Right lobe of liver (tissue), 6 donors: ENCODE data around the gene SCUBE1. TPM values are rescaled to one million over a fixed set of nuclear protein-coding genes. Genes with fewer than 3 reads are reported as not detected.

Experiments
- ATAC-seq, 4 donors: fragments of 200-7000 bp; cut with Tn5 transposase; one replicate each; pipeline ENCODE4 v1.9.1; 2020; ENCODE audit warnings: mild to moderate bottlenecking in 4 of 4, moderate library complexity in 4 of 4
- DNase-seq, 3 donors: peaks; one replicate each; pipeline ENCODE4 v3.0.0-alpha.2; 2020
- H3K27ac ChIP-seq, 3 donors: fragments of 200-600 bp; one replicate each; pipeline ENCODE4 v1.8.0; 2022
- H3K27me3 ChIP-seq, 2 donors: fragments of 200-600 bp; one replicate each; pipeline ENCODE4 v1.8.0; 2022
- H3K36me3 ChIP-seq, 4 donors: fragments of 200-600 bp; sonication (generic) in 1 of 4; one replicate each; pipeline versions ENCODE4 v1.5.1 to v1.8.0; 2017 to 2022; ENCODE audit warnings: control low read depth in 1 of 4
- H3K4me1 ChIP-seq, 4 donors: fragments of 200-600 bp; sonication (generic) in 1 of 4; one replicate each; pipeline versions ENCODE4 v1.5.1 to v1.8.0; 2017 to 2022; ENCODE audit warnings: control low read depth in 1 of 4
- H3K4me3 ChIP-seq, 3 donors: fragments of 200-600 bp; one replicate each; pipeline ENCODE4 v1.8.0; 2022
- H3K9me3 ChIP-seq, 4 donors: fragments of 200-600 bp; sonication (generic) in 1 of 4; one replicate each; pipeline versions ENCODE4 v1.5.1 to v1.8.0; 2017 to 2022; ENCODE audit warnings: control low read depth in 1 of 4
- POLR2A ChIP-seq: fragments of 450-650 bp; IDR thresholded peaks from one replicate; pipeline ENCODE4 v1.6.1; 2017; ENCODE audit warnings: antibody characterized with exemption, mild to moderate bottlenecking
- whole genome bisulfite sequencing: methylation state at CpG from one replicate; pipeline ENCODE4 v1.1.6; 2018; ENCODE audit warnings: low coverage, low lambda C conversion rate; ENCODE audit not compliant: insufficient coverage; ENCODE audit errors: missing lambda C conversion rate; 5-methylcytosine and 5-hydroxymethylcytosine counted together
- intact Hi-C, 2 donors: fragments of 100-400 bp; cut with DNase I; formaldehyde crosslinking; loops; one replicate each; pipeline versions ENCODE4 v1.11.2 to v1.14.1; 2022
- total RNA-seq, 6 experiments: library from RNA; depleted of rRNA in 2 of 6; stranded (reverse); fragments of >200 nt in 2 of 6; fragmentation: NEBNext Ultra II Directional in 3 of 6; extraction: Animal tissue kit (Norgen Biotek cat#: 25700) in 3 of 6; gene quantifications; one replicate each; pipeline versions ENCODE4 v1.1.0 to v1.2.4, GENCODE V29; 2016 to 2023
- TF ChIP-seq, protein P1 (sequence below), 4 donors: fragments of 200-600 bp in 3 of 4; fragments of 450-650 bp in 1 of 4; IDR thresholded peaks; one replicate each; pipeline versions ENCODE4 v1.5.1 to v1.8.0; 2016 to 2022; ENCODE audit warnings: antibody characterized with exemption in 4 of 4, mild to moderate bottlenecking in 2 of 4
- donor health status: DM: no; HTN: yes; CAD: no.
- donor health status: DM: no; HTN: no; CAD: no.
- donor health status: DM: no; HTN: no; CAD: no.
- donor health status: DM: no; HTN: yes; CAD: no.
- donor health status: DM: no; HTN: yes; CAD: no.

The SCUBE1 gene
- total RNA-seq, 6 experiments from 2014 or later, result 0.73 to 11.7 (median 2.7) TPM

DNA sequence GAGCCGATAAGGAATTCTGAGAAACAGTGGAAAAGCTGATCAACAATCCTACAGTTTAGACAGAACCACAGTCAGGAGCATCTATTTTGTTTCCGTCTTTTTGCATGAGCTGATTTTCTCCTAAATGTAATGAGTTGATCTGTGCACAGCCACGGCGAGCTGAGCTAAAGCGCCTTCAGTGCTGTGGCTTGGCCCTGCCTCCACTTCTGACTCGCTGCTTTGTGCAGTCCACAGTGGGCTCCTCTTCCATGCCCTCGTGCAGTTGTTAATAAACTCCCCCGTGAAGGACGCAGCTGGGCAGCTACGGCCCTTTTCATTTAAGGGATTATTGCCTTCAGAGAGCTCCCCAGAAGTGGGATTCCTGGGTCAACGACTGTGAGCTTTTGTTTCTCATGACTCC is 39.4 kb downstream of the SCUBE1 start:
- Histone ChIP-seq H3K27ac (no peak overlapping the region), H3K9me3 (no peaks in the 10 kb centered on the region), H3K4me1 (no peaks in the 10 kb centered on the region), H3K27me3 (no peaks in the 10 kb centered on the region), H3K4me3 (no peak overlapping the region), H3K36me3 (no peaks in the 10 kb centered on the region)
- intact Hi-C loops, result no loop called here
- DNase-seq, result no peak
- no peak for ATAC-seq
- 95% methylated on average over 4 of the region's 11 CpGs for WGBS
- no peak for TF ChIP-seq POLR2A
- TF ChIP-seq, protein P1, sequence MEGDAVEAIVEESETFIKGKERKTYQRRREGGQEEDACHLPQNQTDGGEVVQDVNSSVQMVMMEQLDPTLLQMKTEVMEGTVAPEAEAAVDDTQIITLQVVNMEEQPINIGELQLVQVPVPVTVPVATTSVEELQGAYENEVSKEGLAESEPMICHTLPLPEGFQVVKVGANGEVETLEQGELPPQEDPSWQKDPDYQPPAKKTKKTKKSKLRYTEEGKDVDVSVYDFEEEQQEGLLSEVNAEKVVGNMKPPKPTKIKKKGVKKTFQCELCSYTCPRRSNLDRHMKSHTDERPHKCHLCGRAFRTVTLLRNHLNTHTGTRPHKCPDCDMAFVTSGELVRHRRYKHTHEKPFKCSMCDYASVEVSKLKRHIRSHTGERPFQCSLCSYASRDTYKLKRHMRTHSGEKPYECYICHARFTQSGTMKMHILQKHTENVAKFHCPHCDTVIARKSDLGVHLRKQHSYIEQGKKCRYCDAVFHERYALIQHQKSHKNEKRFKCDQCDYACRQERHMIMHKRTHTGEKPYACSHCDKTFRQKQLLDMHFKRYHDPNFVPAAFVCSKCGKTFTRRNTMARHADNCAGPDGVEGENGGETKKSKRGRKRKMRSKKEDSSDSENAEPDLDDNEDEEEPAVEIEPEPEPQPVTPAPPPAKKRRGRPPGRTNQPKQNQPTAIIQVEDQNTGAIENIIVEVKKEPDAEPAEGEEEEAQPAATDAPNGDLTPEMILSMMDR (IDR thresholded peaks at IDR 0.05), result no peak

DNA sequence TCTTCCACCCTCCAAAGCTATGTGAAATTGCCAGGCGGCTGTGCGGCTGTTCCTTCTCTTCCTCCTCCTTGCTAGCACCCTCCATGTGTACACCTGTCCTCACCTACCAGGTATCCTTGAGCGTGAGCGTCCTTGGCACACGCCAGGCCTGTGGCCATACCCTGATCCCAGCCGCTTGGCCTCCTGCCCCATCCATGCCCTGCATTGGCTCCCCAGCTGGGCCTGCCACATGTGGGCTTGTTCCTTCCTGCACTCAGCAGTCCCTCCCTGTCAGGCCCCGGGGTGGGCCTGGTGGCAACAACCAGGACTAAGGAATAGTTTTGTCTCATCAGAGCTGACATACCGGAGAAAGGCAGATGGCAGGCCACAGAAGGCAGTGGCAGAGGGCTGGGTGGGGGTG is 40.0 kb downstream of the SCUBE1 start:
- ATAC-seq (no peak), DNase-seq (no peak)
- no peak overlapping the region for H3K4me3 ChIP-seq
- intact Hi-C loops, result no loop called here
- H3K36me3 ChIP-seq, result no peaks in the 10 kb centered on the region
- TF ChIP-seq, protein P1 (IDR thresholded peaks at IDR 0.05), result no peak
- no peak for TF ChIP-seq POLR2A
- no peak overlapping the region for H3K27ac ChIP-seq
- no peaks in the 10 kb centered on the region for H3K27me3 ChIP-seq
- WGBS, result 100% methylated on average over 5 of the region's 8 CpGs
- H3K9me3 ChIP-seq, result no peaks in the 10 kb centered on the region
- no peaks in the 10 kb centered on the region for H3K4me1 ChIP-seq

- 33% methylated on average over 1 of the region's 12 CpGs for WGBS
- H3K27me3 ChIP-seq, result no peaks in the 10 kb centered on the region
- H3K27ac ChIP-seq, result no peak overlapping the region
- H3K4me3 ChIP-seq, result no peak overlapping the region
- H3K36me3 ChIP-seq, result no peaks in the 10 kb centered on the region
- peaks cover 0 to 5% (median 0%) of the 10 kb centered on the region in 4 donors for H3K4me1 ChIP-seq
- intact Hi-C loops, result no loop called here
- no peak for ATAC-seq
- no peak for DNase-seq
- H3K9me3 ChIP-seq, result no peaks in the 10 kb centered on the region
- TF ChIP-seq POLR2A, result no peak
- TF ChIP-seq, protein P1 (IDR thresholded peaks at IDR 0.05), result no peak
Observed at GRCh38 chr22:43302531-43303041, 40.6 kb downstream of the SCUBE1 start.

DNA sequence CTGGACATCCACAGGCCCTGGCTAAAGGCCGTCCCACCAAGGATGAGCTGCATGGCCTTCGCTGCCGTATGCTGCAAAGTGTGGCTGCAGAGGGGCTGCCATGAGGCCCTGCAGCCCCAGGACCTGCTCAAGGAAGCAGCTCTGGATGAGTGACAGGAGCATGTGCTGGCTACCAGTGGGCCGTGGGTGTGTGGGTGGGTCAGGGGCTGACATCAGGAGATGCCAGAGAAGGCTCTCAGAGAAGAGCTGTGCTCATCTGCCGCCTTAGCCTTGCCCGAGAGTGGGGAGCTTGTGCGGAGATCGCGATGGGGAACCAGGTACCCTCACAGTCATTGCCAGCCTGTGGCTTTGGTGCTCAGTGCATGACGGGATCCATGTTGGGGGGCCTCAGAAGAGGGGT is 41.3 kb downstream of the SCUBE1 start:
- intact Hi-C loops, result no loop called here
- H3K27ac ChIP-seq, result no peak overlapping the region
- no peak overlapping the region for H3K4me3 ChIP-seq
- WGBS, result 98% methylated on average over 6 of the region's 10 CpGs
- no peaks in the 10 kb centered on the region for H3K27me3 ChIP-seq
- no peak for ATAC-seq
- DNase-seq, result no peak
- TF ChIP-seq, protein P1 (IDR thresholded peaks at IDR 0.05), result no peak
- TF ChIP-seq POLR2A, result no peak
- peaks cover 0 to 8% (median 0%) of the 10 kb centered on the region in 4 donors for H3K4me1 ChIP-seq
- H3K36me3 ChIP-seq, result no peaks in the 10 kb centered on the region
- no peaks in the 10 kb centered on the region for H3K9me3 ChIP-seq
